ENCODE results near the gene HIC1.

DNA sequence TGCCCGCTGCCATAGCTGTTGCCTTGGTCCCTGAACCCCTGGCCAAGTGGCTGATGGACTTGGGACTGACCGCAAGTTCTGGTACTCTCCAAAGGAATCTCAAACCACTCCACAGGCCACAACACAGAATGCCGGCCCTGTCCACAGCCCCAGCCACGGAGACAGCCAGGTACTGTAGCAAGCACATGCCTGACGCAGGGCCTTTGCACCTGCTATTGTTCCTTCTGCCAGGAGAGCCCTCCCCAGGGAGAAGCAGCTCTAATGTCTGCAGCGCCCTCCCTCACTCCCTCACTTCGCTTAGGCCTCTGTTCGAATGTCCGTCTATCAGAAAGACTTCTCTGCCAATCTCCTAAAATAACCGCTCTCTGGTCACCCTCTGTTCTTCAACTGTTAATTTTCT, 45.2 kb upstream of the HIC1 start:
- TF ChIP-seq, protein P1, sequence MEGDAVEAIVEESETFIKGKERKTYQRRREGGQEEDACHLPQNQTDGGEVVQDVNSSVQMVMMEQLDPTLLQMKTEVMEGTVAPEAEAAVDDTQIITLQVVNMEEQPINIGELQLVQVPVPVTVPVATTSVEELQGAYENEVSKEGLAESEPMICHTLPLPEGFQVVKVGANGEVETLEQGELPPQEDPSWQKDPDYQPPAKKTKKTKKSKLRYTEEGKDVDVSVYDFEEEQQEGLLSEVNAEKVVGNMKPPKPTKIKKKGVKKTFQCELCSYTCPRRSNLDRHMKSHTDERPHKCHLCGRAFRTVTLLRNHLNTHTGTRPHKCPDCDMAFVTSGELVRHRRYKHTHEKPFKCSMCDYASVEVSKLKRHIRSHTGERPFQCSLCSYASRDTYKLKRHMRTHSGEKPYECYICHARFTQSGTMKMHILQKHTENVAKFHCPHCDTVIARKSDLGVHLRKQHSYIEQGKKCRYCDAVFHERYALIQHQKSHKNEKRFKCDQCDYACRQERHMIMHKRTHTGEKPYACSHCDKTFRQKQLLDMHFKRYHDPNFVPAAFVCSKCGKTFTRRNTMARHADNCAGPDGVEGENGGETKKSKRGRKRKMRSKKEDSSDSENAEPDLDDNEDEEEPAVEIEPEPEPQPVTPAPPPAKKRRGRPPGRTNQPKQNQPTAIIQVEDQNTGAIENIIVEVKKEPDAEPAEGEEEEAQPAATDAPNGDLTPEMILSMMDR (conservative IDR thresholded peaks at IDR 0.05 in 1 of 2, IDR thresholded peaks at IDR 0.05 in 1 of 2; ENCODE audit: extremely low read depth in 1 of 2, insufficient read depth in 1 of 2, low read depth in 1 of 2, low read length in 2 of 2) = no peak
- TF ChIP-seq EZH2 (IDR thresholded peaks at IDR 0.05; ENCODE audit: borderline replicate concordance, low read length) = no peak
